Liver (tissue), 3 donors: ENCODE results near the gene SMU1.

Source experiments
- FOXA1 ChIP-seq: IDR thresholded peaks from 2 replicates; pipeline ENCODE4 v1.6.1; 2016; ENCODE audit warnings: antibody characterized with exemption
- FOXA2 ChIP-seq: IDR thresholded peaks from 2 replicates; pipeline ENCODE4 v1.6.1; 2016; ENCODE audit warnings: antibody characterized with exemption
- GABPA ChIP-seq, 2 donors: IDR thresholded peaks in 1 of 2; conservative IDR thresholded peaks in 1 of 2; 2 replicates each; pipeline ENCODE4 v1.6.1; 2016; ENCODE audit warnings: antibody characterized with exemption in 2 of 2, mild to moderate bottlenecking in 1 of 2, moderate library complexity in 1 of 2
- JUND ChIP-seq, 2 donors: IDR thresholded peaks; 2 replicates each; pipeline ENCODE4 v1.6.1; 2016; ENCODE audit warnings: antibody characterized with exemption in 2 of 2
- NR2F2 ChIP-seq: IDR thresholded peaks from 2 replicates; pipeline ENCODE4 v1.6.1; 2016; ENCODE audit warnings: antibody characterized with exemption
- RXRA ChIP-seq, 2 donors: IDR thresholded peaks; 2 replicates each; pipeline ENCODE4 v1.6.1; 2017 to 2018; ENCODE audit warnings: antibody characterized with exemption in 2 of 2, mild to moderate bottlenecking in 1 of 2
- SP1 ChIP-seq: IDR thresholded peaks from 2 replicates; pipeline ENCODE4 v1.6.1; 2018; ENCODE audit warnings: antibody characterized with exemption, mild to moderate bottlenecking
- TAF1 ChIP-seq: conservative IDR thresholded peaks from 2 replicates; pipeline ENCODE4 v1.6.1; 2016; ENCODE audit warnings: antibody characterized with exemption, mild to moderate bottlenecking
- YY1 ChIP-seq: IDR thresholded peaks from 2 replicates; pipeline ENCODE4 v1.6.1; 2016; ENCODE audit warnings: antibody characterized with exemption, mild to moderate bottlenecking
- TF ChIP-seq, protein P1 (sequence below): fragments of 150-350 bp; IDR thresholded peaks from 2 replicates; pipeline ENCODE4 v1.5.1; 2017; ENCODE audit warnings: improper control_type of control experiment, low read depth, low read length; ENCODE audit not compliant: missing input control
- TF ChIP-seq, protein P2 (sequence below): IDR thresholded peaks from 2 replicates; pipeline ENCODE4 v1.6.1; 2016; ENCODE audit warnings: antibody characterized with exemption
- TF ChIP-seq, protein P3 (sequence below): IDR thresholded peaks from 2 replicates; pipeline ENCODE4 v1.6.1; 2016; ENCODE audit warnings: antibody characterized with exemption, mild to moderate bottlenecking
- donor health status: healthy.
- donor health status: healthy.

DNA sequence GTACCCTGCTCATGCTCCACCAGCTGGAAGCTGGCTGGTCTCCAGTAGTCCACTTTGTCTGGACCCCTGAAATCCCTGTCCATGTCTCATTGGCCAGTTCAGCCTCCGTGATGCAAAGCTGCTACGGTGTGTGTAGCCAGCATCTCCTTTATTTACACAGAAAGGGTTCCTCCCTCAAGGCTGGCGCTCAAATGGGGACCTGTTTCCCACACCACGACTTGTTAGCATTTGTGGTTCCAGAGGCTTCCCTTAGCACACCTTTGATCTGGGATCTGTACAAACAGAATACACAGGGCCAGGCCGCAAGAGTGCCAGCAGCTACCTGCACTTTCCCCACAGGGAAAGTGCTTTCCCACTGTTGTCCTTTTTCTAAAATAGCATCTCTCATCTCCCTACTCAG lies 5.7 kb upstream of the SMU1 start:
- TF ChIP-seq FOXA1: peak; percentile 15
- TF ChIP-seq, protein P1, sequence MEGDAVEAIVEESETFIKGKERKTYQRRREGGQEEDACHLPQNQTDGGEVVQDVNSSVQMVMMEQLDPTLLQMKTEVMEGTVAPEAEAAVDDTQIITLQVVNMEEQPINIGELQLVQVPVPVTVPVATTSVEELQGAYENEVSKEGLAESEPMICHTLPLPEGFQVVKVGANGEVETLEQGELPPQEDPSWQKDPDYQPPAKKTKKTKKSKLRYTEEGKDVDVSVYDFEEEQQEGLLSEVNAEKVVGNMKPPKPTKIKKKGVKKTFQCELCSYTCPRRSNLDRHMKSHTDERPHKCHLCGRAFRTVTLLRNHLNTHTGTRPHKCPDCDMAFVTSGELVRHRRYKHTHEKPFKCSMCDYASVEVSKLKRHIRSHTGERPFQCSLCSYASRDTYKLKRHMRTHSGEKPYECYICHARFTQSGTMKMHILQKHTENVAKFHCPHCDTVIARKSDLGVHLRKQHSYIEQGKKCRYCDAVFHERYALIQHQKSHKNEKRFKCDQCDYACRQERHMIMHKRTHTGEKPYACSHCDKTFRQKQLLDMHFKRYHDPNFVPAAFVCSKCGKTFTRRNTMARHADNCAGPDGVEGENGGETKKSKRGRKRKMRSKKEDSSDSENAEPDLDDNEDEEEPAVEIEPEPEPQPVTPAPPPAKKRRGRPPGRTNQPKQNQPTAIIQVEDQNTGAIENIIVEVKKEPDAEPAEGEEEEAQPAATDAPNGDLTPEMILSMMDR: no peak
- TF ChIP-seq, protein P2, sequence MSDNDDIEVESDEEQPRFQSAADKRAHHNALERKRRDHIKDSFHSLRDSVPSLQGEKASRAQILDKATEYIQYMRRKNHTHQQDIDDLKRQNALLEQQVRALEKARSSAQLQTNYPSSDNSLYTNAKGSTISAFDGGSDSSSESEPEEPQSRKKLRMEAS: peak; percentile 17
- peak in 1 of 2 donors; percentile 23 for TF ChIP-seq RXRA (IDR thresholded peaks at IDR 0.05)
- no peak for TF ChIP-seq JUND (IDR thresholded peaks at IDR 0.05)
- TF ChIP-seq SP1: peak; percentile 25
- no peak for TF ChIP-seq GABPA (IDR thresholded peaks at IDR 0.05 in 1 of 2, conservative IDR thresholded peaks at IDR 0.05 in 1 of 2)
- no peak for TF ChIP-seq TAF1
- TF ChIP-seq, protein P3, sequence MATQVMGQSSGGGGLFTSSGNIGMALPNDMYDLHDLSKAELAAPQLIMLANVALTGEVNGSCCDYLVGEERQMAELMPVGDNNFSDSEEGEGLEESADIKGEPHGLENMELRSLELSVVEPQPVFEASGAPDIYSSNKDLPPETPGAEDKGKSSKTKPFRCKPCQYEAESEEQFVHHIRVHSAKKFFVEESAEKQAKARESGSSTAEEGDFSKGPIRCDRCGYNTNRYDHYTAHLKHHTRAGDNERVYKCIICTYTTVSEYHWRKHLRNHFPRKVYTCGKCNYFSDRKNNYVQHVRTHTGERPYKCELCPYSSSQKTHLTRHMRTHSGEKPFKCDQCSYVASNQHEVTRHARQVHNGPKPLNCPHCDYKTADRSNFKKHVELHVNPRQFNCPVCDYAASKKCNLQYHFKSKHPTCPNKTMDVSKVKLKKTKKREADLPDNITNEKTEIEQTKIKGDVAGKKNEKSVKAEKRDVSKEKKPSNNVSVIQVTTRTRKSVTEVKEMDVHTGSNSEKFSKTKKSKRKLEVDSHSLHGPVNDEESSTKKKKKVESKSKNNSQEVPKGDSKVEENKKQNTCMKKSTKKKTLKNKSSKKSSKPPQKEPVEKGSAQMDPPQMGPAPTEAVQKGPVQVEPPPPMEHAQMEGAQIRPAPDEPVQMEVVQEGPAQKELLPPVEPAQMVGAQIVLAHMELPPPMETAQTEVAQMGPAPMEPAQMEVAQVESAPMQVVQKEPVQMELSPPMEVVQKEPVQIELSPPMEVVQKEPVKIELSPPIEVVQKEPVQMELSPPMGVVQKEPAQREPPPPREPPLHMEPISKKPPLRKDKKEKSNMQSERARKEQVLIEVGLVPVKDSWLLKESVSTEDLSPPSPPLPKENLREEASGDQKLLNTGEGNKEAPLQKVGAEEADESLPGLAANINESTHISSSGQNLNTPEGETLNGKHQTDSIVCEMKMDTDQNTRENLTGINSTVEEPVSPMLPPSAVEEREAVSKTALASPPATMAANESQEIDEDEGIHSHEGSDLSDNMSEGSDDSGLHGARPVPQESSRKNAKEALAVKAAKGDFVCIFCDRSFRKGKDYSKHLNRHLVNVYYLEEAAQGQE: peak; percentile 21
- peak; percentile 56 for TF ChIP-seq FOXA2
- TF ChIP-seq NR2F2: no peak
- TF ChIP-seq YY1: no peak
